ENCODE data around the gene CYTIP. TPM values are rescaled to one million over a fixed set of nuclear protein-coding genes. Genes with fewer than 3 reads are reported as not detected.

The CYTIP gene
- total RNA-seq, 1 experiment from 2014 or later: not detected

DNA sequence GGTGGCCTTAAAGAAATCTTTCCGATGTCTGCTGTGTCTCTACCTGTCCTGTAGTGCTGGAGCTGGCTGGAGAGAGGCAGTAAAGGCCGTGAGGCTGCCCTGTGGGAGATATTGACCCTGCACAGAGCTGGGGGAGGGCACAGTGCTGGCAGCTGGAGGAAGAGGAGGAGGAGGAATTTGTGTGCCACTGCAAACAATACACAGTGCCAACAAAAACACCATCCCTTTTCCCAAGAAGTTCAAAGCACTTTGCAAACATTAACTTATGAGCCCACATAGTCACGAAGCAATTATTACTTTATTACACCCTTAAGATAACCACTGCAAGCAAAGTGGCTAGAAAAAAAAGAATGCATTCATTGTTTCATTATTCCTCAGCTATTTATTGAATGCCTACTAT, 45.0 kb upstream of the CYTIP start:
- Histone ChIP-seq H3K4me1 (replicated peaks; ENCODE audit: insufficient read depth) (no peaks in the 10 kb centered on the region), H3K27me3 (ENCODE audit: insufficient read depth, low read depth) (no peaks in the 10 kb centered on the region), H3K79me2 (ENCODE audit: low read depth) (no peaks in the 10 kb centered on the region), H3K9me3 (ENCODE audit: insufficient read depth, low read depth) (no peaks in the 10 kb centered on the region), H2AFZ (no peak overlapping the region), H4K20me1 (ENCODE audit: insufficient read depth) (no peaks in the 10 kb centered on the region), H3K36me3 (ENCODE audit: low read depth) (no peaks in the 10 kb centered on the region), H3F3A (ENCODE audit: insufficient read depth, low read depth) (no peaks in the 10 kb centered on the region), H3K4me2 (no peak overlapping the region), H3K9me2 (ENCODE audit: insufficient read depth) (no peaks in the 10 kb centered on the region), H3K4me3 (no peak overlapping the region), H3K27ac (no peak overlapping the region)
- ChIA-PET POLR2A (ENCODE audit: unreplicated experiment) (no interaction called here), CTCF (no interaction called here)
- no peak for TF ChIP-seq EZH2 (IDR thresholded peaks at IDR 0.05; ENCODE audit: low read depth)
- TF ChIP-seq, protein P1, sequence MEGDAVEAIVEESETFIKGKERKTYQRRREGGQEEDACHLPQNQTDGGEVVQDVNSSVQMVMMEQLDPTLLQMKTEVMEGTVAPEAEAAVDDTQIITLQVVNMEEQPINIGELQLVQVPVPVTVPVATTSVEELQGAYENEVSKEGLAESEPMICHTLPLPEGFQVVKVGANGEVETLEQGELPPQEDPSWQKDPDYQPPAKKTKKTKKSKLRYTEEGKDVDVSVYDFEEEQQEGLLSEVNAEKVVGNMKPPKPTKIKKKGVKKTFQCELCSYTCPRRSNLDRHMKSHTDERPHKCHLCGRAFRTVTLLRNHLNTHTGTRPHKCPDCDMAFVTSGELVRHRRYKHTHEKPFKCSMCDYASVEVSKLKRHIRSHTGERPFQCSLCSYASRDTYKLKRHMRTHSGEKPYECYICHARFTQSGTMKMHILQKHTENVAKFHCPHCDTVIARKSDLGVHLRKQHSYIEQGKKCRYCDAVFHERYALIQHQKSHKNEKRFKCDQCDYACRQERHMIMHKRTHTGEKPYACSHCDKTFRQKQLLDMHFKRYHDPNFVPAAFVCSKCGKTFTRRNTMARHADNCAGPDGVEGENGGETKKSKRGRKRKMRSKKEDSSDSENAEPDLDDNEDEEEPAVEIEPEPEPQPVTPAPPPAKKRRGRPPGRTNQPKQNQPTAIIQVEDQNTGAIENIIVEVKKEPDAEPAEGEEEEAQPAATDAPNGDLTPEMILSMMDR (conservative IDR thresholded peaks at IDR 0.05): no peak
- DNase-seq: no peak
- intact Hi-C loops (cut with micrococcal nuclease; ENCODE audit: unreplicated experiment): no loop called here
- no TSS peak for BruUV-seq (replicated peaks)

DNA sequence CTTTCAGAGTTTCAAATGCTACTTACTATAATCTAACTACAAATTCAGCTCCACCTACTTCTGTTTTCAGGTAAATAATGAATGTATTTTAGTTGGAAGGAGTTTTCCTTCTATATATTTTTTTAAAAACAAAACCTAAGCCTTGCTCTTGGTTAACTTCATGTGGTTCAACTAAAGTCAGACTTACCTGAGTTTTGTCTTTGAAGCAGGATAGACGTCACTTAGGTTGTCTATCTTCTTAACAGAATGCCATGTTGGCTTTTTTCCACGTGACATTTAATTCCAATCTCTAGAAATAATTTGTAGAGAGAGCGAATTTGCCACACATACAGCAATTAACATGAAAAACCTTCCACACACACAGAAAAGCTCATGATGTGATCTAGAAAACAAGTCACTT, 43.9 kb upstream of the CYTIP start:
- Histone ChIP-seq H3K4me1 (replicated peaks; ENCODE audit: insufficient read depth) (no peaks in the 10 kb centered on the region), H3K9me2 (ENCODE audit: insufficient read depth) (no peaks in the 10 kb centered on the region), H3K4me3 (no peak overlapping the region), H3K27me3 (ENCODE audit: insufficient read depth, low read depth) (no peaks in the 10 kb centered on the region), H3K9me3 (ENCODE audit: insufficient read depth, low read depth) (no peaks in the 10 kb centered on the region), H3K79me2 (ENCODE audit: low read depth) (no peaks in the 10 kb centered on the region), H3F3A (ENCODE audit: insufficient read depth, low read depth) (no peaks in the 10 kb centered on the region), H3K4me2 (no peak overlapping the region), H4K20me1 (ENCODE audit: insufficient read depth) (no peaks in the 10 kb centered on the region), H2AFZ (no peak overlapping the region), H3K27ac (no peak overlapping the region), H3K36me3 (ENCODE audit: low read depth) (no peaks in the 10 kb centered on the region)
- POLR2A ChIA-PET (ENCODE audit: unreplicated experiment): no interaction called here
- intact Hi-C loops (cut with micrococcal nuclease; ENCODE audit: unreplicated experiment): no loop called here
- CTCF ChIA-PET: no interaction called here
- DNase-seq: no peak
- no TSS peak for BruUV-seq (replicated peaks)
- TF ChIP-seq, protein P1 (conservative IDR thresholded peaks at IDR 0.05): no peak
- TF ChIP-seq EZH2 (IDR thresholded peaks at IDR 0.05; ENCODE audit: low read depth): no peak

DNA sequence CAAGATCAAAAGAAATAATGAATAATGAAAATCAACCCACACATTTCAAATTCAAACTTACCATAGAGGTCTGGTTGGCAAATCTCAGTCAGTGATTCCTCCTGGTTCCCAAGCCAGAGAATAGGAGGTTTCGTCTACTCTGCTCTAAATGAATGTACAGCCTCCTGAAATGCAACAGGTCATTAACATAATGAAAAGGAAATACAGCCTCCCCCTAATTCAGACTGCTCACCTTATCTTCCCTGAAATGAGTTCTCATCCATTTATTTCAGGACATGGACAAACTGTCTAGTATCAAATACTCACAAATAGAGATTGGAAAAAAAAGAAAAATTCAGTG, 43.4 kb upstream of the CYTIP start:
- Histone ChIP-seq H4K20me1 (ENCODE audit: insufficient read depth) (no peaks in the 10 kb centered on the region), H3K4me1 (replicated peaks; ENCODE audit: insufficient read depth) (no peaks in the 10 kb centered on the region), H3K36me3 (ENCODE audit: low read depth) (no peaks in the 10 kb centered on the region), H3K4me2 (no peak overlapping the region), H3K9me2 (ENCODE audit: insufficient read depth) (no peaks in the 10 kb centered on the region), H3F3A (ENCODE audit: insufficient read depth, low read depth) (no peaks in the 10 kb centered on the region), H2AFZ (no peak overlapping the region), H3K27ac (no peak overlapping the region), H3K27me3 (ENCODE audit: insufficient read depth, low read depth) (no peaks in the 10 kb centered on the region), H3K4me3 (no peak overlapping the region), H3K79me2 (ENCODE audit: low read depth) (no peaks in the 10 kb centered on the region), H3K9me3 (ENCODE audit: insufficient read depth, low read depth) (no peaks in the 10 kb centered on the region)
- ChIA-PET CTCF (no interaction called here), POLR2A (ENCODE audit: unreplicated experiment) (no interaction called here)
- no peak for DNase-seq
- no peak for TF ChIP-seq EZH2 (IDR thresholded peaks at IDR 0.05; ENCODE audit: low read depth)
- TF ChIP-seq, protein P1 (conservative IDR thresholded peaks at IDR 0.05): no peak
- BruUV-seq (replicated peaks): no TSS peak
- intact Hi-C loops (cut with micrococcal nuclease; ENCODE audit: unreplicated experiment): no loop called here

All from PC-9 (cell line).